ENCODE data around the gene CLN6.
"Not testable (repeated sequence)": the region's sequence is repeated elsewhere in the genome, so short reads cannot be mapped to it uniquely, and the experiment has no call there.

Gene CLN6

GRCh38 chr15:68252925-68253534 is 23.5 kb upstream of the CLN6 start:
- peak; percentile 70 for DNase-seq

- DNase-seq = no peak
Observed at GRCh38 chr15:68249058-68249713, 19.7 kb upstream of the CLN6 start.

GRCh38 chr15:68244235-68244634 is 14.7 kb upstream of the CLN6 start:
- DNase-seq = no peak

- DNase-seq = no peak
Observed at GRCh38 chr15:68241088-68241935, 11.8 kb upstream of the CLN6 start.

GRCh38 chr15:68239025-68239424 is 9.5 kb upstream of the CLN6 start:
- no peak for DNase-seq

- DNase-seq = no peak
Observed at GRCh38 chr15:68235022-68235421, 5.5 kb upstream of the CLN6 start.

GRCh38 chr15:68234520-68234919 is 5.0 kb upstream of the CLN6 start:
- not testable (repeated sequence) for DNase-seq

- no peak for DNase-seq
Observed at GRCh38 chr15:68234060-68234459, 4.5 kb upstream of the CLN6 start.

- DNase-seq = no peak
Observed at GRCh38 chr15:68232937-68233336, 3.4 kb upstream of the CLN6 start.

- no peak for DNase-seq
Observed at GRCh38 chr15:68232449-68232848, 2.9 kb upstream of the CLN6 start.

- DNase-seq = no peak
Observed at GRCh38 chr15:68231102-68231818, 1.7 kb upstream of the CLN6 start.

- no peak for DNase-seq
Observed at GRCh38 chr15:68230157-68231100, 901 bp upstream of the CLN6 start.

GRCh38 chr15:68228971-68229385 is 550 bp downstream of the CLN6 start:
- DNase-seq = no peak

- DNase-seq = no peak
Observed at GRCh38 chr15:68228143-68228970, 1.2 kb downstream of the CLN6 start.

GRCh38 chr15:68227643-68228142 is 1.8 kb downstream of the CLN6 start:
- DNase-seq = no peak

GRCh38 chr15:68225442-68225841 is 4.1 kb downstream of the CLN6 start:
- not testable (repeated sequence) for DNase-seq

GRCh38 chr15:68224546-68225250 is 4.8 kb downstream of the CLN6 start:
- no peak for DNase-seq

- no peak for DNase-seq
Observed at GRCh38 chr15:68224108-68224507, 5.4 kb downstream of the CLN6 start.

GRCh38 chr15:68223171-68223570 is 6.4 kb downstream of the CLN6 start:
- DNase-seq = no peak

- DNase-seq = not testable (repeated sequence)
Observed at GRCh38 chr15:68222432-68222743, 7.1 kb downstream of the CLN6 start.

Measured in NCI-H1105 (cell line).